Iris pigment epithelial cell (primary cell): ENCODE results near the gene IL17A.

Source experiments
- DNase-seq: peaks from one replicate; pipeline ENCODE4 v3.0.0-alpha.2; 2011; ENCODE audit warnings: low read depth

The IL17A gene

DNA sequence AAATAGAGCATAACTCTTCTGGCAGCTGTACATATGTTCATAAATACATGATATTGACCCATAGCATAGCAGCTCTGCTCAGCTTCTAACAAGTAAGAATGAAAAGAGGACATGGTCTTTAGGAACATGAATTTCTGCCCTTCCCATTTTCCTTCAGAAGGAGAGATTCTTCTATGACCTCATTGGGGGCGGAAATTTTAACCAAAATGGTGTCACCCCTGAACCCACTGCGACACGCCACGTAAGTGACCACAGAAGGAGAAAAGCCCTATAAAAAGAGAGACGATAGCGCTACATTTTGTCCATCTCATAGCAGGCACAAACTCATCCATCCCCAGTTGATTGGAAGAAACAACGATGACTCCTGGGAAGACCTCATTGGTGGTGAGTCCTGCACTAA, at the start of gene IL17A:
IL17A (plus strand) TSS at position 301 of the 400 bp plus-strand sequence; CDS start at position 358, 57 bp downstream.
- DNase-seq, result no peak

DNA sequence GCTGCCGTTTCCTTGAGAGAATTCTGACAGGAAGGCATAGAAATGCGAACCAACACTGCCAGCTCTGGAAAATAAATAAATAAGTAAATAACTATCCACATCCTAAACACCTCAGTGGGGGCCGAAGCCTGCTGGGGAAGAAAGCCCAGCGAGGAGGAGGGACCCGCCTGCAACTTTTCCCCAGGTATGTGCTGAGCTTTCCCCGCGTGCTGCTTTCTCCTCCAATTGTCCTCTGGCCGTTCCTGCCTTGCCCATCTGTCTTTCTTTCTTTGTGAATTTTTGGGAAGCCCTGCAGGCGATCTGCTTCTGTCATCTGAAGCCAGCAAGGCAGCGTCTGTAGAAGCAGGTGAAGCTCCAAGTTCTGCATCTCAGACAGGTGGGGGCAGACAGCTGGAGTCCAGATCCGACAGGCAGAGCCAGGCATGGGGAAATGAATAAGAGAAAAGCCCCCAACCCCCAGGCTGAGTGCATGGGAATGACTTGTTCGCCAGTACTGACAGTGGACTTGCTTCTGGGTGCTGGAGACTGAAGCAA, 49.2 kb upstream of the IL17A start:
- no peak for DNase-seq

DNA sequence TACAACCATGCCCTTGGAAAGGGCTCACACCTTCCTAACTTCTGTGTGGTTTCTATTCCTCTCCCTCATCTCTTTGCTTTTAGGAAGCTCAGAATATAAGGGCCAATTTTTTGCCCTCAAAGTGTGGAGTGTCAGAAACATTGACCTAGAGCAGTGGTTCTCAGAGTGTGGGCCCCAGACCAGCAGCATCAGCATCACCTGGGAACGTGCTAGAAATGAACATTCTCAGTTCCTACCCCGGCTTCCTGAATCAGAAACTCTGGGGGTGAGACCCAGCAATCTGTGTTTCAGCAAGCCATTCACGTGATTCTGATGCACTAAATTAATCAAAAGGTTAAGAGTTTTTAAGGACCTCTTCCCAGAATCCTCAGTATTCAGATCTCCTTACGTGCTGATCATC, 47.9 kb upstream of the IL17A start:
- DNase-seq, result no peak

DNA sequence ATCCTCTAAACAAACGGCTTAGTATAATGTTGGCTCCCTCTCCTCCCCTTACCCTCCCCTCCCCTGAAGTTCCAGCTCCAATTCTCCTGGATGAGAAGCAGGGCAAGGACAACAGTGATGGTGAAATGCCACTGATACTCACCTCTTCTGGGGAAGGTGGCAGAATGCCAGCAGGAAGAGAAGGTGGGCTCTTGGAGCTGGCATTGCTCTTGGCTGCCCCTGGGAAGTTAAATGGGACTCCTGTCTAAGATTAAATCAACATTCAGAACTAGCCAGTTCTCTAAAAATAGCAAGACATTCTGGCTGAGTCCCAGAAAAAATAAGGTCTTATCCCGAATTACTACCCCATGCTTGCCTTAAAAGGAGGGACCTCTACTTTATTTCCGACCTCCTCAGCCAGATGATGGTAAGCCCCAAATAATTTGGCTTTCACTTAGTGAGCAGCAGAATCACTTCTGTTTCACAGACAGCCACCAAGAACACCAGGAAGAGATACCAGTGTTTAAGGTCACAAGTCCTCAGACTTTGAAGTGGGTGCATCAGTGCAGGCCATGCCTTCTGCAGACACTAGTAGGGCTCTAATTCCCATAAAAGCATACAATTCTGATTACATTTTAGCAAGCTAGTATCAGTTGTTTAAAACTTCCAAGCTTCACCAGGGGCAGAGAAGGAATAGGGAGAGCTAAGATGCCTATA, 46.0 kb upstream of the IL17A start:
- no peak for DNase-seq

- DNase-seq, result no peak
Observed at GRCh38 chr6:52141596-52141995, 44.6 kb upstream of the IL17A start.

DNA sequence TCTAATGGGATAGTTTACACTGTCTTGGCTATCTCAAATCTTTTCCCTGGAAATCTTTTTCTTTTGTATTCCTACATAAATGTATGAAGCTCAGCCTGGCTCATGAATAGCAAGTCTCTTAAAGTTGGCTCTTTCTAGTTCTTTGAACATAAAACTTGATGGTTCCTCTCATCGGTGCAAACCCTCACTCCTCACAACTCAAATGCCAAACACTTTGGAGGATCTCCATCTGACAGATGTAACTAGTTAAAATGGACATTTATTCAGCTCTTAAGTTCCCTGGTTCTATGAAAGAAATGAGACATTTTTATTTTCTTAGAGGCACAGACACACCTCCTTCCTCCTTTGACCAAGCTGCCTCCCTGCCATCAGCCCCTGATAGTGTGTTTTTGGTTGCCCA, 43.6 kb upstream of the IL17A start:
- DNase-seq, result no peak

DNA sequence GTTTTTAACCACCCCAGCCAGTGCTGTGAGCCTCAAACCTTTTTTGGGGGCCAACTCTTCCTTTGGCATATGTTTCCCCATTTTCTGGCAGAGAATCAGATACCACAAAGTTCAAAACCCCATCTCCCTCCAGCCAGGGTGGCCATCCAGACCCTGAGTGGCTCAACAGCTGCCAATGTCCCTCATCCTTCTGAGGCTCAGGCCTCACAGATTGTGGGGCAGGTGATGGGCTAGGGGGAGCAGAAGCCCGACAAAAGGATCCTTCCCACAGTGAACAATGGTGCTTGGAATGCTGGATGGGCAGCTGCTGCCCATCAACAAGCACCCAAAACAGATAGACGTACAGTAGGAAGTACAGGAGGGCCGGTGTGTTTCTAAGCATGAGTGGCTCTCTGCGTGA, 42.6 kb upstream of the IL17A start:
- no peak for DNase-seq

GRCh38 chr6:52144196-52145076, 41.7 kb upstream of the IL17A start:
- DNase-seq, result no peak

GRCh38 chr6:52146851-52147445, 39.2 kb upstream of the IL17A start:
- no peak for DNase-seq

GRCh38 chr6:52149076-52149475, 37.1 kb upstream of the IL17A start:
- no peak for DNase-seq

DNA sequence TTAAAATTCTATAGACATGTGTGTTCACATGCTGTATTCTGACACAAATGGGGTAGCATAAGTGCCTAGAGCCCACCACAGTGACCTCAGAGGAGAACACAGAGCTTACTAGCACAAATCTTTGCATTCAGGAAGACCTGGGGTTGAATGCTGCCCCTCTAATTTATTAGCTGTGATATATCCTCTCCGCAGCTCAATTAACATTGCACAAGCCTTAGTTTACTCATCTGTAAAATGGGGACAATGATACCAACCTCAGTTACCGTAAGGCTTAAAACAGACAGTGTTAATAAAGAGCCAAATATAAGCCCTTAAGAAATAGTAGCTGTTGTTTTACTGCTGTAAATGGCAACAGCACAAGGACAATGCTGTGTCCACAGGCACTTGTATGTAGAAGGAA, 36.2 kb upstream of the IL17A start:
- DNase-seq, result no peak

- no peak for DNase-seq
Observed at GRCh38 chr6:52152070-52152423, 34.1 kb upstream of the IL17A start.

DNA sequence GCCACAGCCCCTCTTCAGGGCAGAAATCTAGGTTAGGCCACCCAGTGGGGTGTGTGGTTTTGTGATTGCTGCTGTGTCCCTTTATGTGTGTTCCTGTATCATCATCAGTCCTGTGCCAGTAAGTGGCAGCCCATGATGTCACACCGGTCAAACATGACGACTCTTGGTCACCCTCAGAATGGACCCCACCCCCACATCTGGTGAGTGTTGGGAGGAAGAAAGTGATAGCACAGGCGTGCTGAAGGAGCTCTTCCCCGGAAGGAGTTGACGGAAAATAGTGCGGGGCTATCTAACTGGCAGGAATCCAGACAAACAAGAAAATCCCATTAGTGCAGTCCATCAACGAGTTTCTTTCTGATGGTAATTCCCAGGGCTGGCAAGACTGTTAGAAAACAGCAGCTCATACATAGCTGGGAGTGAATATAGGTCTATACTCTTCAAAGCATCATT, 33.4 kb upstream of the IL17A start:
- no peak for DNase-seq

GRCh38 chr6:52154381-52154780, 31.8 kb upstream of the IL17A start:
- DNase-seq, result no peak

DNA sequence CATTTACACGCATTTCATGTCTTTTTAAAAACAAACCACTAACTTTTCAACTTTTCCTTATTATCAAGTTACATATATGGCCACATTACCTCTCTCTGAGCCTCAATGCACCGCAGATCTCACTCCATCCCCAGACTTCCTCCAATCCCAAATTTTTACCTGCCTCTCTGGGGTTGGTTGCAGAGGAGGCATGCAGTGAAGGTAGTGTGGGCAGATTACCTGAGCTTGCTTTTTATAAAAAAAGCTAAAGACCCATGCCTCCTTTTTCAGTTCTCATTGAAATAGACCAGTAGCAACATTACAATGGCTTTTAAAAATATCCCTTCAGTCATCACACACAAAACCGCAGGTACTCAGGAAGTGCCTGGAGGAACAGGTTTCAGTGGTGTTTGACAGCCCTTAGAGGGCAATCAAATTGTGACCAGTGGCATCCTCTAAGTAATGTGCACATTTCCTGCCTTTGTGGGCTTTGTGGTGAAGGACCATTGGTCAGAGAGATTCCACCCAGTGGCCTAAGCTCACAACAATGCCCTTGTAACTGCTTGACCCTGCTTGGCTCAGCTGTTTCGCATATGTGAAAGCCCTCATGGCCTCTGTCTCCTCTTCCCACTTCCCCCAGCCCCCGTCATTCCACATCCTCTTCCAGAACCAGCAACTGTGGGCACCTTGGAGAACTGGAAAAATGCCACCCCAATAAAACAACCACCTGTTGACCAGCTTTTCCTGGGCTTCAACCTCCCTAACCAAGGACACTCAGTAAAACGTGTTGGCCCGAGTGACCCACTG, 30.2 kb upstream of the IL17A start:
- DNase-seq, result peak; percentile 2

- peak; percentile 31 for DNase-seq
Observed at GRCh38 chr6:52157301-52157941, 28.8 kb upstream of the IL17A start.

GRCh38 chr6:52160472-52161104, 25.6 kb upstream of the IL17A start:
- DNase-seq, result no peak

DNA sequence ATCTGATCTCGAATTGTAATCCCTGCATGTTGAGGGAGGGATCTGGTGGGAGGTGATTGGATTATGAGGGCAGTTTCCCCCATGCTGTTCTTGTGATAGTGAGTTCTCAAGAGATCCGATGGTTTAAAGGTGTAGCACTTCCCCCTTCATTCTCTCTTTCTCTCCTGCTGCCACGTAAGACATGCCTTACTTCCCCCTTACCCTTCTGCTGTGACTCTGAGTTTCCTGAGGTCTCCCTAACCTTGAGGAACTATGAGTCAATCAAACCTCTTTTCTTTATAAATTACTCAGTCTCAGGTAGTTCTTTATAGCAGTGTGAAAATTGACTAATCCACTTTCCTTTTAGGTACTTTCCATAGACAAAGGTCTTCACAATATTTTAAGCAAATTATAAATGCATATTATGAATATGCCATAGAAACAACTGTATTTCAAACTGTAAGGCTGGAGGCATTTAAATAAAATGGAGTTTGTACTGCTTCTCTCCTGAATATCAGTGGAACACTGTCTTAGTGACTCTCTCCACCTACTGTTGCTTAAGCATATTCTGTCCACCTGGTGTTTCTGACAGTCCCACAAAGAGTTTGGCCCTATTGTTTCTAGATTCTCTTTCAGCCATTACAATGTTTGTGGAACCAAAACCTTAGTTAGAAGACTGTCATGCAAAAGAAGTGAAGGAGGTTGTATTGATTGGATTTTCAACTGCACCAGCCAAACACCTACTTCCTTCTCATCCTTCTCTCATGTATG, 24.3 kb upstream of the IL17A start:
- no peak for DNase-seq

DNA sequence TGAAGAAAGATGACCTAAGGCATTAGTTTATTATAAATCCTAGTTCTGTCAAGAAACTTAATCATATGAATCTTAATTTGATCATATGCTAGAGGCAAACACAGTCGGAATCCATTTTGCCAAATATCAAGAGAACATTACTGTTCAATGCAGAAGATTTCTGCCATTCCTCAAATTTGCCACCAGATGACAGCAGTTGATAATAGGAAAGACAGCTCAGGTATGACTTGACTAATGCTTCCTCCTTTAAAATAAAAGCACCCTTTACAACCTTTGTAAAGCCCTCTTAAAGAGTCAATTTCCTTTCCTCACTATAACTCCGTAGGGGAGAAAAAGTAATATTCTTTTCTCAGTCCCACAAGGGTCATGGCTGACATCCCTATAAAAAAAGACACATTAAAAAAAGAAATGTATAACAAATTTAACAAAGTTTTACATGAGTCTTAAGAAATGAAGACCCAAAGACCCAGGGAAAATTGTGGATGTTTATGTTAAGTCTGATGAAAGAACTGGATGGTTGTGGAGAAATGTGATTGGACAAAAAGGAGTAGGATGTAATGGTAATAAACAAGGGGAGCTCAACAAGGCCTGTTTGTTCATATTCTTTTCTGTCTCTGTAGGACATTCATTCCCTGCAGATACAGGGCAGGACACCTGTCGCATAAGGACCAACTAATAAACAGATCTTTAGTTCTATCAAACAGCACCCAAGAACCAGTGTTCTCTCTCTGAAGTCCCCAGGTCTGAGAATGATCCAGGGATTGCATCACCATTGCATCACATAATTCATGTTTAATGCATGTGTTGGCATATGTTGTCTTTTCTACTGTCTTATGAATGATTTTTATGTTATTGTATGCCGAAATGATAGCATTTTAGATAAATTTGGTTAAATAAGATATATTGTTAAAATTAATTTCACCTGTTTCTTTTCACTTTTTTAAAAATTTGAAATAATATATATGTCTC, 23.0 kb upstream of the IL17A start:
- DNase-seq, result peak; percentile 43
